GM23338 (cell line): ENCODE measurements around the gene PKDCC.

Experiments
- CREB1 ChIP-seq: fragments of 250-450 bp; sonication (Bioruptor Pico); IDR thresholded peaks from 2 replicates; pipeline ENCODE4 v1.5.0; 2020; ENCODE audit warnings: low read depth, mild to moderate bottlenecking, moderate library complexity
- EZH2 ChIP-seq: fragments of 200-600 bp; sonication (generic); IDR thresholded peaks from one replicate; pipeline ENCODE4 v1.8.0; 2017; ENCODE audit warnings: antibody characterized with exemption, mild to moderate bottlenecking, low read depth; ENCODE audit not compliant: unreplicated experiment
- EZH2phosphoT487 ChIP-seq: fragments of 200-600 bp; sonication (generic); IDR thresholded peaks from one replicate; pipeline ENCODE4 v1.8.1; 2018; ENCODE audit warnings: antibody characterized with exemption; ENCODE audit not compliant: unreplicated experiment
- JUNB ChIP-seq: IDR thresholded peaks from one replicate; pipeline ENCODE4 v1.6.1; 2016; ENCODE audit warnings: antibody characterized with exemption; ENCODE audit not compliant: unreplicated experiment
- NANOG ChIP-seq: IDR thresholded peaks from 2 replicates; pipeline ENCODE4 v1.6.1; 2016; ENCODE audit warnings: antibody characterized with exemption, borderline replicate concordance
- POLR2AphosphoS5 ChIP-seq: IDR thresholded peaks from 2 replicates; pipeline ENCODE4 v1.6.1; 2016; ENCODE audit warnings: antibody characterized with exemption, low read depth
- ZNF114 ChIP-seq: fragments of 250-450 bp; sonication (Bioruptor Pico); IDR thresholded peaks from 2 replicates; pipeline ENCODE4 v1.5.0; 2020; ENCODE audit warnings: mild to moderate bottlenecking, moderate library complexity
- ZNF331 ChIP-seq: fragments of 250-450 bp; sonication (Bioruptor Pico); IDR thresholded peaks from 2 replicates; pipeline ENCODE4 v1.5.0; 2020; ENCODE audit warnings: low read depth, mild to moderate bottlenecking, moderate library complexity
- TF ChIP-seq, protein P1 (sequence below), 2 experiments: fragments of 200-600 bp in 1 of 2; sonication (generic) in 1 of 2; conservative IDR thresholded peaks; 2 replicates each; pipeline versions ENCODE4 v1.5.1 to v1.6.1; 2016 to 2017; ENCODE audit warnings: antibody characterized with exemption in 2 of 2, low read depth in 2 of 2, mild to moderate bottlenecking in 2 of 2, moderate library complexity in 1 of 2
- TF ChIP-seq, protein P2 (sequence below): IDR thresholded peaks from one replicate; pipeline ENCODE4 v1.6.1; 2018; ENCODE audit warnings: antibody characterized with exemption; ENCODE audit not compliant: unreplicated experiment
- TF ChIP-seq, protein P3 (sequence below): IDR thresholded peaks from 2 replicates; pipeline ENCODE4 v1.6.1; 2016; ENCODE audit warnings: antibody characterized with exemption

- TF ChIP-seq, protein P1, sequence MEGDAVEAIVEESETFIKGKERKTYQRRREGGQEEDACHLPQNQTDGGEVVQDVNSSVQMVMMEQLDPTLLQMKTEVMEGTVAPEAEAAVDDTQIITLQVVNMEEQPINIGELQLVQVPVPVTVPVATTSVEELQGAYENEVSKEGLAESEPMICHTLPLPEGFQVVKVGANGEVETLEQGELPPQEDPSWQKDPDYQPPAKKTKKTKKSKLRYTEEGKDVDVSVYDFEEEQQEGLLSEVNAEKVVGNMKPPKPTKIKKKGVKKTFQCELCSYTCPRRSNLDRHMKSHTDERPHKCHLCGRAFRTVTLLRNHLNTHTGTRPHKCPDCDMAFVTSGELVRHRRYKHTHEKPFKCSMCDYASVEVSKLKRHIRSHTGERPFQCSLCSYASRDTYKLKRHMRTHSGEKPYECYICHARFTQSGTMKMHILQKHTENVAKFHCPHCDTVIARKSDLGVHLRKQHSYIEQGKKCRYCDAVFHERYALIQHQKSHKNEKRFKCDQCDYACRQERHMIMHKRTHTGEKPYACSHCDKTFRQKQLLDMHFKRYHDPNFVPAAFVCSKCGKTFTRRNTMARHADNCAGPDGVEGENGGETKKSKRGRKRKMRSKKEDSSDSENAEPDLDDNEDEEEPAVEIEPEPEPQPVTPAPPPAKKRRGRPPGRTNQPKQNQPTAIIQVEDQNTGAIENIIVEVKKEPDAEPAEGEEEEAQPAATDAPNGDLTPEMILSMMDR (conservative IDR thresholded peaks at IDR 0.05; ENCODE audit: low read depth in 2 of 2) = no peak
- TF ChIP-seq EZH2 (no peak), JUNB (no peak), POLR2AphosphoS5 (no peak), NANOG (no peak), ZNF114 (no peak), CREB1 (no peak), EZH2phosphoT487 (no peak), ZNF331 (CRISPR knock-in tag) (no peak)
- TF ChIP-seq, protein P2, sequence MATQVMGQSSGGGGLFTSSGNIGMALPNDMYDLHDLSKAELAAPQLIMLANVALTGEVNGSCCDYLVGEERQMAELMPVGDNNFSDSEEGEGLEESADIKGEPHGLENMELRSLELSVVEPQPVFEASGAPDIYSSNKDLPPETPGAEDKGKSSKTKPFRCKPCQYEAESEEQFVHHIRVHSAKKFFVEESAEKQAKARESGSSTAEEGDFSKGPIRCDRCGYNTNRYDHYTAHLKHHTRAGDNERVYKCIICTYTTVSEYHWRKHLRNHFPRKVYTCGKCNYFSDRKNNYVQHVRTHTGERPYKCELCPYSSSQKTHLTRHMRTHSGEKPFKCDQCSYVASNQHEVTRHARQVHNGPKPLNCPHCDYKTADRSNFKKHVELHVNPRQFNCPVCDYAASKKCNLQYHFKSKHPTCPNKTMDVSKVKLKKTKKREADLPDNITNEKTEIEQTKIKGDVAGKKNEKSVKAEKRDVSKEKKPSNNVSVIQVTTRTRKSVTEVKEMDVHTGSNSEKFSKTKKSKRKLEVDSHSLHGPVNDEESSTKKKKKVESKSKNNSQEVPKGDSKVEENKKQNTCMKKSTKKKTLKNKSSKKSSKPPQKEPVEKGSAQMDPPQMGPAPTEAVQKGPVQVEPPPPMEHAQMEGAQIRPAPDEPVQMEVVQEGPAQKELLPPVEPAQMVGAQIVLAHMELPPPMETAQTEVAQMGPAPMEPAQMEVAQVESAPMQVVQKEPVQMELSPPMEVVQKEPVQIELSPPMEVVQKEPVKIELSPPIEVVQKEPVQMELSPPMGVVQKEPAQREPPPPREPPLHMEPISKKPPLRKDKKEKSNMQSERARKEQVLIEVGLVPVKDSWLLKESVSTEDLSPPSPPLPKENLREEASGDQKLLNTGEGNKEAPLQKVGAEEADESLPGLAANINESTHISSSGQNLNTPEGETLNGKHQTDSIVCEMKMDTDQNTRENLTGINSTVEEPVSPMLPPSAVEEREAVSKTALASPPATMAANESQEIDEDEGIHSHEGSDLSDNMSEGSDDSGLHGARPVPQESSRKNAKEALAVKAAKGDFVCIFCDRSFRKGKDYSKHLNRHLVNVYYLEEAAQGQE = no peak
- TF ChIP-seq, protein P3, sequence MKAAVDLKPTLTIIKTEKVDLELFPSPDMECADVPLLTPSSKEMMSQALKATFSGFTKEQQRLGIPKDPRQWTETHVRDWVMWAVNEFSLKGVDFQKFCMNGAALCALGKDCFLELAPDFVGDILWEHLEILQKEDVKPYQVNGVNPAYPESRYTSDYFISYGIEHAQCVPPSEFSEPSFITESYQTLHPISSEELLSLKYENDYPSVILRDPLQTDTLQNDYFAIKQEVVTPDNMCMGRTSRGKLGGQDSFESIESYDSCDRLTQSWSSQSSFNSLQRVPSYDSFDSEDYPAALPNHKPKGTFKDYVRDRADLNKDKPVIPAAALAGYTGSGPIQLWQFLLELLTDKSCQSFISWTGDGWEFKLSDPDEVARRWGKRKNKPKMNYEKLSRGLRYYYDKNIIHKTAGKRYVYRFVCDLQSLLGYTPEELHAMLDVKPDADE = no peak
Observed at GRCh38 chr2:42026272-42026671, 21.5 kb upstream of the PKDCC start.
